Keratinocyte (primary cell): ENCODE results near the gene B3GNT4. TPM values are rescaled to one million over a fixed set of nuclear protein-coding genes. Genes with fewer than 3 reads are reported as not detected.

ENCODE experiments used
- DNase-seq: peaks from one replicate; pipeline ENCODE4 v3.0.0-alpha.2; 2011; ENCODE audit warnings: low read depth, missing footprints, low spot score
- FAIRE-seq: peaks from 2 replicates; lab custom pipeline; 2011; peaks lifted over from hg19 to GRCh38; lab: Jason Lieb, UNC
- H2AFZ ChIP-seq: 2 replicates; pipeline ENCODE4 v1.6.0; 2012; ENCODE audit warnings: low read length, control low read depth, inconsistent platforms; ENCODE audit not compliant: control insufficient read depth
- H3K27ac ChIP-seq: 2 replicates; pipeline ENCODE4 v1.5.1; 2011; ENCODE audit warnings: low read length; ENCODE audit not compliant: control insufficient read depth, insufficient read depth
- H3K27me3 ChIP-seq: 3 replicates; pipeline ENCODE4 v1.6.0; 2011; ENCODE audit warnings: low read length; ENCODE audit not compliant: control insufficient read depth, insufficient read depth; ENCODE audit errors: extremely low read depth
- H3K36me3 ChIP-seq, 2 experiments: 2 replicates in 1 of 2; 3 replicates in 1 of 2; pipeline ENCODE4 v1.5.1; 2011; ENCODE audit warnings: low read length in 2 of 2, mild to moderate bottlenecking in 1 of 2; ENCODE audit not compliant: control insufficient read depth in 2 of 2, insufficient read depth in 2 of 2; ENCODE audit errors: extremely low read depth in 1 of 2
- H3K4me1 ChIP-seq: 3 replicates; pipeline ENCODE4 v1.5.1; 2011; ENCODE audit warnings: low read length; ENCODE audit not compliant: control insufficient read depth, insufficient read depth; ENCODE audit errors: extremely low read depth
- H3K4me2 ChIP-seq: 3 replicates; pipeline ENCODE4 v1.6.0; 2011; ENCODE audit warnings: low read depth, low read length; ENCODE audit not compliant: control insufficient read depth, insufficient read depth; ENCODE audit errors: extremely low read depth
- H3K4me3 ChIP-seq, 3 experiments: fragments of 200-600 bp in 1 of 3; sonication (generic) in 1 of 3; 2 replicates in 2 of 3; 3 replicates in 1 of 3; pipeline ENCODE4 v1.5.1; 2011 to 2016; ENCODE audit warnings: low read length in 3 of 3, mild to moderate bottlenecking in 3 of 3, control low read depth in 2 of 3, inconsistent platforms in 1 of 3, low read depth in 1 of 3, mixed read lengths in 1 of 3, mixed run types in 1 of 3, moderate library complexity in 1 of 3; ENCODE audit not compliant: control insufficient read depth in 2 of 3, insufficient read depth in 2 of 3; ENCODE audit errors: extremely low read depth in 1 of 3
- H3K79me2 ChIP-seq: 2 replicates; pipeline ENCODE4 v1.6.0; 2012; ENCODE audit warnings: low read length; ENCODE audit not compliant: control insufficient read depth, insufficient read depth
- H3K9ac ChIP-seq: 3 replicates; pipeline ENCODE4 v1.6.0; 2011; ENCODE audit warnings: low read length; ENCODE audit not compliant: control insufficient read depth, insufficient read depth; ENCODE audit errors: extremely low read depth
- H3K9me1 ChIP-seq: 3 replicates; pipeline ENCODE4 v1.6.0; 2011; ENCODE audit warnings: low read length; ENCODE audit not compliant: control insufficient read depth, insufficient read depth; ENCODE audit errors: extremely low read depth
- H3K9me3 ChIP-seq: 2 replicates; pipeline ENCODE4 v1.5.1; 2012; ENCODE audit warnings: low read depth, low read length; ENCODE audit not compliant: control insufficient read depth
- H4K20me1 ChIP-seq: 3 replicates; pipeline ENCODE4 v1.6.0; 2011; ENCODE audit warnings: low read length; ENCODE audit not compliant: control insufficient read depth, insufficient read depth; ENCODE audit errors: extremely low read depth
- CTCF ChIP-seq, 3 experiments: IDR thresholded peaks in 1 of 3; conservative IDR thresholded peaks in 1 of 3; optimal IDR thresholded peaks in 1 of 3; 2 replicates in 2 of 3; 3 replicates in 1 of 3; pipeline versions ENCODE3 to v1.5.1; 2011; ENCODE audit warnings: low read length in 3 of 3, mild to moderate bottlenecking in 3 of 3, moderate library complexity in 2 of 3, control low read depth in 1 of 3, inconsistent platforms in 1 of 3; ENCODE audit not compliant: insufficient read depth in 2 of 3; ENCODE audit errors: extremely low read depth in 1 of 3
- EZH2 ChIP-seq: IDR thresholded peaks from one replicate; pipeline ENCODE4 v1.6.1; 2012; ENCODE audit warnings: inconsistent platforms, mild to moderate bottlenecking, low read length, moderate library complexity
- dilution Hi-C: fragments of 300-500 bp; cut with MboI; formaldehyde crosslinking; loops from one replicate; pipeline ENCODE4 v1.7.0; 2020; ENCODE audit warnings: low sequenced_read_pairs; ENCODE audit not compliant: extremely low pct_ligation_motif_present
- polyA plus RNA-seq, 5 experiments: library from polyadenylated mRNA; depleted of rRNA in 3 of 5; stranded (reverse) in 3 of 5; stranded (forward) in 1 of 5; unstranded in 1 of 5; fragments of >200 nt; gene quantifications; 1 replicate in 1 of 5; 2 replicates in 3 of 5; 3 replicates in 1 of 5; pipeline versions ENCODE4 v1.2.1 to v1.2.3, GENCODE V29; 2011 to 2012; ENCODE audit warnings: missing spikeins in 2 of 5, low read depth in 1 of 5, low replicate concordance in 1 of 5

Gene B3GNT4
- polyA plus RNA-seq, 1 donor (not counting 4 experiments of a cell fraction or from before 2014, with no cell fraction given) = 1.7 TPM

- Histone ChIP-seq H3K9me1 (no peaks in the 10 kb centered on the region), H4K20me1 (no peaks in the 10 kb centered on the region), H2AFZ (no peak overlapping the region), H3K9me3 (no peaks in the 10 kb centered on the region), H3K4me3 (no peak overlapping the region), H3K36me3 (no peaks in the 10 kb centered on the region), H3K4me2 (no peak overlapping the region), H3K4me1 (no peaks in the 10 kb centered on the region), H3K9ac (no peak overlapping the region), H3K79me2 (no peaks in the 10 kb centered on the region), H3K27me3 (no peaks in the 10 kb centered on the region), H3K27ac (no peak overlapping the region)
- dilution Hi-C loops = no loop called here
- no peak for FAIRE-seq
- TF ChIP-seq CTCF (optimal IDR thresholded peaks at IDR 0.05 in 1 of 3, IDR thresholded peaks at IDR 0.05 in 1 of 3, conservative IDR thresholded peaks at IDR 0.05 in 1 of 3; ENCODE audit: extremely low read depth in 1 of 3, insufficient read depth in 2 of 3, low read length in 3 of 3) (no peak), EZH2 (no peak)
- DNase-seq = no peak
These were observed 13.7 kb upstream of the B3GNT4 start for GRCh38 chr12:122189626-122190475.

GRCh38 chr12:122190842-122191668 lies 12.5 kb upstream of the B3GNT4 start:
- no peak for DNase-seq
- Histone ChIP-seq H3K4me3 (no peak overlapping the region), H3K27me3 (no peaks in the 10 kb centered on the region), H3K9me1 (no peaks in the 10 kb centered on the region), H3K27ac (no peak overlapping the region), H3K4me1 (no peaks in the 10 kb centered on the region), H3K79me2 (no peaks in the 10 kb centered on the region), H3K9ac (no peak overlapping the region), H3K36me3 (no peaks in the 10 kb centered on the region), H4K20me1 (no peaks in the 10 kb centered on the region), H3K4me2 (no peak overlapping the region), H3K9me3 (peaks cover 3% of the 10 kb centered on the region), H2AFZ (no peak overlapping the region)
- dilution Hi-C loops = no loop called here
- FAIRE-seq = peak; percentile 90
- TF ChIP-seq EZH2 = no peak
- peak; percentile 89 to 92 (median 90) for TF ChIP-seq CTCF (optimal IDR thresholded peaks at IDR 0.05 in 1 of 3, IDR thresholded peaks at IDR 0.05 in 1 of 3, conservative IDR thresholded peaks at IDR 0.05 in 1 of 3; ENCODE audit: extremely low read depth in 1 of 3, insufficient read depth in 2 of 3, low read length in 3 of 3)
